Activated naive CD8-positive, alpha-beta T cell (primary cell): ENCODE data around the gene BRSK2.
"Not testable (repeated sequence)": the region's sequence is repeated elsewhere in the genome, so short reads cannot be mapped to it uniquely, and the experiment has no call there.

Experiments
- H3K27ac Mint-ChIP-seq: one replicate; pipeline ENCODE4 v1.8.0; 2021; ENCODE audit warnings: mixed read lengths
- H3K27me3 Mint-ChIP-seq: one replicate; pipeline ENCODE4 v1.8.0; 2021; ENCODE audit warnings: mixed read lengths
- H3K36me3 Mint-ChIP-seq: one replicate; pipeline ENCODE4 v1.8.0; 2021; ENCODE audit warnings: mixed read lengths
- H3K4me1 Mint-ChIP-seq: one replicate; pipeline ENCODE4 v1.8.0; 2021; ENCODE audit warnings: low read depth, mixed read lengths
- H3K4me3 Mint-ChIP-seq: one replicate; pipeline ENCODE4 v1.8.0; 2021; ENCODE audit warnings: mild to moderate bottlenecking, mixed read lengths
- H3K9me3 Mint-ChIP-seq: one replicate; pipeline ENCODE4 v1.8.0; 2021; ENCODE audit warnings: low read depth, mixed read lengths

Gene BRSK2

GRCh38 chr11:1389932-1390568 lies at the start of gene BRSK2:
Gene BRSK2 (plus strand): TSS chr11:1389934. CDS start chr11:1390285, 351 bp downstream.
- Mint-ChIP-seq H3K36me3 (no peaks in the 10 kb centered on the region), H3K9me3 (no peaks in the 10 kb centered on the region), H3K27me3 (peaks cover 8% of the 10 kb centered on the region), H3K4me3 (peak within 1 kb of the TSS; percentile 27), H3K27ac (no peak within 1 kb of the TSS), H3K4me1 (peaks cover 3% of the 10 kb centered on the region)

- Mint-ChIP-seq H3K36me3 (no peaks in the 10 kb centered on the region), H3K4me1 (peaks cover 14% of the 10 kb centered on the region), H3K27me3 (no peaks in the 10 kb centered on the region), H3K9me3 (no peaks in the 10 kb centered on the region), H3K4me3 (no peak overlapping the region), H3K27ac (no peak overlapping the region)
Observed at GRCh38 chr11:1340111-1340510, 49.6 kb upstream of the BRSK2 start.

- H3K9me3 Mint-ChIP-seq, H3K36me3 Mint-ChIP-seq, H3K27me3 Mint-ChIP-seq, H3K27ac Mint-ChIP-seq, H3K4me3 Mint-ChIP-seq, H3K4me1 Mint-ChIP-seq: not testable (repeated sequence)
Observed at GRCh38 chr11:1341226-1341625, 48.5 kb upstream of the BRSK2 start.

- Mint-ChIP-seq H3K4me3 (no peak overlapping the region), H3K4me1 (peaks cover 5% of the 10 kb centered on the region), H3K9me3 (no peaks in the 10 kb centered on the region), H3K27ac (no peak overlapping the region), H3K36me3 (no peaks in the 10 kb centered on the region), H3K27me3 (no peaks in the 10 kb centered on the region)
Observed at GRCh38 chr11:1341928-1342524, 47.7 kb upstream of the BRSK2 start.

GRCh38 chr11:1342946-1343345 lies 46.8 kb upstream of the BRSK2 start:
- Mint-ChIP-seq H3K9me3 (no peaks in the 10 kb centered on the region), H3K27me3 (no peaks in the 10 kb centered on the region), H3K4me1 (peaks cover 3% of the 10 kb centered on the region), H3K27ac (no peak overlapping the region), H3K36me3 (no peaks in the 10 kb centered on the region), H3K4me3 (no peak overlapping the region)

- no peaks in the 10 kb centered on the region for H3K36me3 Mint-ChIP-seq
- H3K4me1 Mint-ChIP-seq = peaks cover 2% of the 10 kb centered on the region
- H3K27me3 Mint-ChIP-seq = no peaks in the 10 kb centered on the region
- H3K27ac Mint-ChIP-seq = no peak overlapping the region
- H3K9me3 Mint-ChIP-seq = no peaks in the 10 kb centered on the region
- H3K4me3 Mint-ChIP-seq = no peak overlapping the region
Observed at GRCh38 chr11:1343391-1344055, 46.2 kb upstream of the BRSK2 start.

GRCh38 chr11:1344056-1344635 lies 45.6 kb upstream of the BRSK2 start:
- H3K27me3 Mint-ChIP-seq = no peaks in the 10 kb centered on the region
- H3K4me1 Mint-ChIP-seq = peaks cover 2% of the 10 kb centered on the region
- no peak overlapping the region for H3K27ac Mint-ChIP-seq
- H3K9me3 Mint-ChIP-seq = no peaks in the 10 kb centered on the region
- H3K36me3 Mint-ChIP-seq = no peaks in the 10 kb centered on the region
- no peak overlapping the region for H3K4me3 Mint-ChIP-seq

GRCh38 chr11:1345737-1346513 lies 43.8 kb upstream of the BRSK2 start:
- Mint-ChIP-seq H3K27ac (no peak overlapping the region), H3K4me1 (peaks cover 2% of the 10 kb centered on the region), H3K4me3 (no peak overlapping the region), H3K36me3 (no peaks in the 10 kb centered on the region), H3K27me3 (no peaks in the 10 kb centered on the region), H3K9me3 (no peaks in the 10 kb centered on the region)

GRCh38 chr11:1346669-1347390 lies 42.9 kb upstream of the BRSK2 start:
- Mint-ChIP-seq H3K4me3 (no peak overlapping the region), H3K27ac (no peak overlapping the region), H3K27me3 (no peaks in the 10 kb centered on the region), H3K4me1 (peaks cover 2% of the 10 kb centered on the region), H3K9me3 (no peaks in the 10 kb centered on the region), H3K36me3 (no peaks in the 10 kb centered on the region)

GRCh38 chr11:1347411-1347999 lies 42.2 kb upstream of the BRSK2 start:
- H3K9me3 Mint-ChIP-seq, H3K36me3 Mint-ChIP-seq, H3K27me3 Mint-ChIP-seq, H3K4me1 Mint-ChIP-seq, H3K27ac Mint-ChIP-seq, H3K4me3 Mint-ChIP-seq: not testable (repeated sequence)

GRCh38 chr11:1348146-1348795 lies 41.5 kb upstream of the BRSK2 start:
- Mint-ChIP-seq H3K4me1 (peaks cover 2% of the 10 kb centered on the region), H3K27ac (no peak overlapping the region), H3K36me3 (no peaks in the 10 kb centered on the region), H3K9me3 (no peaks in the 10 kb centered on the region), H3K27me3 (no peaks in the 10 kb centered on the region), H3K4me3 (no peak overlapping the region)

GRCh38 chr11:1348796-1349326 lies 40.9 kb upstream of the BRSK2 start:
- no peak overlapping the region for H3K27ac Mint-ChIP-seq
- no peaks in the 10 kb centered on the region for H3K9me3 Mint-ChIP-seq
- H3K4me3 Mint-ChIP-seq = no peak overlapping the region
- H3K36me3 Mint-ChIP-seq = no peaks in the 10 kb centered on the region
- H3K27me3 Mint-ChIP-seq = no peaks in the 10 kb centered on the region
- H3K4me1 Mint-ChIP-seq = peaks cover under 1% of the 10 kb centered on the region

GRCh38 chr11:1349327-1350041 lies 40.2 kb upstream of the BRSK2 start:
- Mint-ChIP-seq H3K4me1 (no peaks in the 10 kb centered on the region), H3K9me3 (no peaks in the 10 kb centered on the region), H3K4me3 (no peak overlapping the region), H3K36me3 (no peaks in the 10 kb centered on the region), H3K27ac (no peak overlapping the region), H3K27me3 (no peaks in the 10 kb centered on the region)
